HS-27A (cell line): ENCODE measurements around the gene CHI3L2.

ENCODE experiments used
- DNase-seq: peaks from one replicate; pipeline ENCODE4 v3.0.0-alpha.2; 2012; ENCODE audit warnings: low read depth, missing footprints

Gene CHI3L2

GRCh38 chr1:111221633-111222291 is 5.8 kb upstream of the CHI3L2 start:
- DNase-seq = no peak

GRCh38 chr1:111222308-111223125 is 5.0 kb upstream of the CHI3L2 start:
- no peak for DNase-seq

GRCh38 chr1:111223126-111223685 is 4.3 kb upstream of the CHI3L2 start:
- no peak for DNase-seq

GRCh38 chr1:111225091-111225490 is 2.4 kb upstream of the CHI3L2 start:
- no peak for DNase-seq

- no peak for DNase-seq
These were observed 1.7 kb upstream of the CHI3L2 start for GRCh38 chr1:111225717-111226400.

- no peak for DNase-seq
These were observed 586 bp downstream of the CHI3L2 start for GRCh38 chr1:111227851-111228747.

GRCh38 chr1:111228748-111229126 is 1.2 kb downstream of the CHI3L2 start:
- DNase-seq = no peak

- DNase-seq = no peak
These were observed 4.6 kb downstream of the CHI3L2 start for GRCh38 chr1:111232134-111232533.

- no peak for DNase-seq
These were observed 6.7 kb downstream of the CHI3L2 start for GRCh38 chr1:111234258-111234657.

- DNase-seq = no peak
These were observed 7.4 kb downstream of the CHI3L2 start for GRCh38 chr1:111234866-111235265.

GRCh38 chr1:111236379-111236778 is 8.9 kb downstream of the CHI3L2 start:
- DNase-seq = no peak

GRCh38 chr1:111236806-111237205 is 9.3 kb downstream of the CHI3L2 start:
- DNase-seq = no peak

GRCh38 chr1:111238056-111238795 is 10.7 kb downstream of the CHI3L2 start:
- no peak for DNase-seq

GRCh38 chr1:111241797-111242196 is 14.3 kb downstream of the CHI3L2 start:
- no peak for DNase-seq

- DNase-seq = no peak
These were observed 15.5 kb downstream of the CHI3L2 start for GRCh38 chr1:111242805-111243523.

- DNase-seq = no peak
These were observed 19.8 kb downstream of the CHI3L2 start for GRCh38 chr1:111247125-111247838.

GRCh38 chr1:111249960-111250359 is 22.4 kb downstream of the CHI3L2 start:
- DNase-seq = no peak

GRCh38 chr1:111251570-111251969 is 24.1 kb downstream of the CHI3L2 start:
- DNase-seq = no peak

- DNase-seq = no peak
These were observed 25.3 kb downstream of the CHI3L2 start for GRCh38 chr1:111252786-111253185.

- DNase-seq = no peak
These were observed 26.4 kb downstream of the CHI3L2 start for GRCh38 chr1:111253876-111254275.
